HG03097 (cell line): ENCODE data around the gene TNFRSF1B.

ENCODE experiments used
- ATAC-seq: cut with Tn5 transposase; IDR thresholded peaks from one replicate; pipeline ENCODE4 v1.9.1; 2021; ENCODE audit not compliant: unreplicated experiment, low FRiP score

TNFRSF1B gene

GRCh38 chr1:12188657-12189327, 22.0 kb downstream of the TNFRSF1B start:
- ATAC-seq = no peak

GRCh38 chr1:12189328-12189682, 22.5 kb downstream of the TNFRSF1B start:
- ATAC-seq = no peak

GRCh38 chr1:12191242-12192032, 24.6 kb downstream of the TNFRSF1B start:
- no peak for ATAC-seq

- ATAC-seq = no peak
Measured at GRCh38 chr1:12194666-12195216, 27.9 kb downstream of the TNFRSF1B start.

GRCh38 chr1:12195416-12195815, 28.6 kb downstream of the TNFRSF1B start:
- ATAC-seq = no peak

- ATAC-seq = no peak
Measured at GRCh38 chr1:12196641-12197482, 30.1 kb downstream of the TNFRSF1B start.

GRCh38 chr1:12197483-12197880, 30.7 kb downstream of the TNFRSF1B start:
- no peak for ATAC-seq

- no peak for ATAC-seq
Measured at GRCh38 chr1:12200208-12200607, 33.4 kb downstream of the TNFRSF1B start.

- ATAC-seq = no peak
Measured at GRCh38 chr1:12201352-12202189, 34.8 kb downstream of the TNFRSF1B start.

GRCh38 chr1:12202190-12202497, 35.4 kb downstream of the TNFRSF1B start:
- ATAC-seq = no peak

GRCh38 chr1:12202577-12202976, 35.8 kb downstream of the TNFRSF1B start:
- ATAC-seq = no peak

GRCh38 chr1:12203216-12204007, 36.6 kb downstream of the TNFRSF1B start:
- ATAC-seq = no peak

- ATAC-seq = no peak
Measured at GRCh38 chr1:12204140-12204539, 37.3 kb downstream of the TNFRSF1B start.

- no peak for ATAC-seq
Measured at GRCh38 chr1:12204754-12205658, 38.2 kb downstream of the TNFRSF1B start.

GRCh38 chr1:12206238-12206637, 39.4 kb downstream of the TNFRSF1B start:
- ATAC-seq = no peak

GRCh38 chr1:12206792-12207424, 40.1 kb downstream of the TNFRSF1B start:
- no peak for ATAC-seq

- ATAC-seq = no peak
Measured at GRCh38 chr1:12208271-12208670, 41.5 kb downstream of the TNFRSF1B start.
